NT2/D1 (cell line): Measurements from ENCODE around the gene SPATA6.

Source experiments
- DNase-seq: peaks from one replicate; pipeline ENCODE4 v3.0.0-alpha.2; 2011; ENCODE audit warnings: low read depth, low spot score
- H3K27me3 ChIP-seq: 2 replicates; pipeline ENCODE4 v1.6.0; 2011; ENCODE audit warnings: mild to moderate bottlenecking; ENCODE audit not compliant: insufficient read length, insufficient read depth
- H3K36me3 ChIP-seq: 2 replicates; pipeline ENCODE4 v1.6.1; 2011; ENCODE audit warnings: mild to moderate bottlenecking, low read length, mixed read lengths; ENCODE audit not compliant: insufficient read depth, insufficient read length
- H3K4me1 ChIP-seq: 2 replicates; pipeline ENCODE4 v1.5.1; 2011; ENCODE audit not compliant: insufficient read depth, insufficient read length
- H3K4me3 ChIP-seq: 2 replicates; pipeline ENCODE4 v1.5.1; 2011; ENCODE audit warnings: low read depth; ENCODE audit not compliant: insufficient read length
- H3K9ac ChIP-seq: 2 replicates; pipeline ENCODE4 v1.6.0; 2011; ENCODE audit warnings: low read depth; ENCODE audit not compliant: insufficient read length
- H3K9me3 ChIP-seq: 2 replicates; pipeline ENCODE4 v1.5.1; 2011; ENCODE audit warnings: mild to moderate bottlenecking, low read length; ENCODE audit not compliant: insufficient read depth
- SUZ12 ChIP-seq: IDR thresholded peaks from 2 replicates; pipeline ENCODE4 v1.6.1; 2011; ENCODE audit not compliant: insufficient read length, insufficient read depth; ENCODE audit errors: extremely low read depth
- YY1 ChIP-seq: IDR thresholded peaks from 2 replicates; pipeline ENCODE4 v1.6.1; 2011; ENCODE audit not compliant: insufficient read length, insufficient read depth
- ZNF274 ChIP-seq: IDR thresholded peaks from 2 replicates; pipeline ENCODE4 v1.6.1; 2011; ENCODE audit warnings: mild to moderate bottlenecking, low read depth, low read length

SPATA6 gene

GRCh38 chr1:48472638-48473037, 634 bp upstream of the SPATA6 start:
- peaks cover 20% of the 10 kb centered on the region; the same call in 1 of the 2 replicates for H3K9me3 ChIP-seq
- no peaks in the 10 kb centered on the region for H3K36me3 ChIP-seq
- H3K4me1 ChIP-seq: peaks cover 6% of the 10 kb centered on the region
- TF ChIP-seq SUZ12 (no peak), YY1 (no peak), ZNF274 (no peak)
- H3K9ac ChIP-seq: peak overlapping the region; percentile 52
- no peak for DNase-seq
- H3K4me3 ChIP-seq: peak overlapping the region; percentile 36
- peaks cover 12% of the 10 kb centered on the region for H3K27me3 ChIP-seq

- Histone ChIP-seq H3K9me3 (peaks cover 19% of the 10 kb centered on the region; the same call in 1 of the 2 replicates), H3K9ac (peak overlapping the region; percentile 86), H3K36me3 (no peaks in the 10 kb centered on the region), H3K27me3 (peaks cover 12% of the 10 kb centered on the region), H3K4me1 (peaks cover 6% of the 10 kb centered on the region), H3K4me3 (peak overlapping the region; percentile 85)
- TF ChIP-seq YY1: no peak
- no peak for TF ChIP-seq SUZ12
- TF ChIP-seq ZNF274: no peak
- DNase-seq: no peak
Observed at GRCh38 chr1:48470950-48471690, 884 bp downstream of the SPATA6 start.

GRCh38 chr1:48470481-48470855, 1.5 kb downstream of the SPATA6 start:
- peaks cover 12% of the 10 kb centered on the region; the same call in 1 of the 2 replicates for H3K9me3 ChIP-seq
- peaks cover 6% of the 10 kb centered on the region for H3K4me1 ChIP-seq
- no peak for TF ChIP-seq SUZ12
- TF ChIP-seq YY1: no peak
- no peak for TF ChIP-seq ZNF274
- H3K27me3 ChIP-seq: peaks cover 12% of the 10 kb centered on the region
- no peak for DNase-seq
- H3K9ac ChIP-seq: no peak overlapping the region
- H3K4me3 ChIP-seq: no peak overlapping the region
- no peaks in the 10 kb centered on the region for H3K36me3 ChIP-seq

GRCh38 chr1:48469616-48470480, 2.2 kb downstream of the SPATA6 start:
- peaks cover 6% of the 10 kb centered on the region for H3K4me1 ChIP-seq
- peaks cover 6% of the 10 kb centered on the region; the same call in 1 of the 2 replicates for H3K9me3 ChIP-seq
- no peak for DNase-seq
- H3K4me3 ChIP-seq: no peak overlapping the region
- TF ChIP-seq SUZ12: no peak
- TF ChIP-seq YY1: no peak
- no peak for TF ChIP-seq ZNF274
- peaks cover 12% of the 10 kb centered on the region for H3K27me3 ChIP-seq
- no peaks in the 10 kb centered on the region for H3K36me3 ChIP-seq
- no peak overlapping the region for H3K9ac ChIP-seq

- Histone ChIP-seq H3K4me1 (peaks cover 6% of the 10 kb centered on the region), H3K9ac (no peak overlapping the region), H3K9me3 (no peaks in the 10 kb centered on the region), H3K36me3 (no peaks in the 10 kb centered on the region), H3K4me3 (no peak overlapping the region), H3K27me3 (peaks cover 12% of the 10 kb centered on the region)
- DNase-seq: no peak
- TF ChIP-seq ZNF274: no peak
- TF ChIP-seq SUZ12: no peak
- TF ChIP-seq YY1: no peak
Observed at GRCh38 chr1:48466594-48466993, 5.4 kb downstream of the SPATA6 start.

- Histone ChIP-seq H3K4me1 (no peaks in the 10 kb centered on the region), H3K9me3 (no peaks in the 10 kb centered on the region), H3K36me3 (no peaks in the 10 kb centered on the region), H3K27me3 (no peaks in the 10 kb centered on the region), H3K4me3 (no peak overlapping the region), H3K9ac (no peak overlapping the region)
- no peak for TF ChIP-seq SUZ12
- DNase-seq: no peak
Observed at GRCh38 chr1:48462716-48463302, 9.2 kb downstream of the SPATA6 start.

GRCh38 chr1:48450505-48450904, 21.5 kb downstream of the SPATA6 start:
- TF ChIP-seq YY1 (no peak), ZNF274 (no peak)
- Histone ChIP-seq H3K9ac (no peak overlapping the region), H3K27me3 (peaks cover 13% of the 10 kb centered on the region), H3K4me3 (no peak overlapping the region), H3K4me1 (no peaks in the 10 kb centered on the region), H3K36me3 (peaks cover 5% of the 10 kb centered on the region), H3K9me3 (peaks cover 11% of the 10 kb centered on the region)
- DNase-seq: no peak
